GM21447 (cell line): Measurements from ENCODE around the gene MSH3.
"Not testable (repeated sequence)": the region's sequence is repeated elsewhere in the genome, so short reads cannot be mapped to it uniquely, and the experiment has no call there.

Source experiments
- ATAC-seq: cut with Tn5 transposase; IDR thresholded peaks from one replicate; pipeline ENCODE4 v1.9.1; 2021; ENCODE audit not compliant: unreplicated experiment

MSH3 gene

GRCh38 chr5:80705216-80705769 is 50.8 kb downstream of the MSH3 start:
- no peak for ATAC-seq

DNA sequence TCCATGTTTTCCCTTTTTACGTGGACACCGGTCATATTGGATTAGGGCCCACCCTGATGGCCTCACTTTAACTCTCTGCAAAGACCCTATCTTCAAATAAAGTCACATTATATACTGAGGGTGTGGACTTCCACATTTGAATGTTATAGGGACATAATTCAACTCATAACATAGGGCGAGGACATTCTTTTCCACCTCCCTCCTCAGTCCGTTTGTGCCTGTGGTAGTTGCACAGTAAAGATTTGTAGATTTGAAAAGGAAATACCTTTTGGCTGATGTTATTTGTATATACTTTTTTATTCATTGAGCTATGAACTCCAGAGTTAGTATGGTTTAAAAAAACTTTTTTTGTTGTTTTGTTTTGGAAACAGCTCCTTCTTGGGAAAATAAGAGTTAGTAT is 51.3 kb downstream of the MSH3 start:
- ATAC-seq, result no peak

GRCh38 chr5:80706835-80707447 is 52.5 kb downstream of the MSH3 start:
- ATAC-seq, result no peak

- ATAC-seq, result no peak
Observed at GRCh38 chr5:80707645-80708044, 53.2 kb downstream of the MSH3 start.

DNA sequence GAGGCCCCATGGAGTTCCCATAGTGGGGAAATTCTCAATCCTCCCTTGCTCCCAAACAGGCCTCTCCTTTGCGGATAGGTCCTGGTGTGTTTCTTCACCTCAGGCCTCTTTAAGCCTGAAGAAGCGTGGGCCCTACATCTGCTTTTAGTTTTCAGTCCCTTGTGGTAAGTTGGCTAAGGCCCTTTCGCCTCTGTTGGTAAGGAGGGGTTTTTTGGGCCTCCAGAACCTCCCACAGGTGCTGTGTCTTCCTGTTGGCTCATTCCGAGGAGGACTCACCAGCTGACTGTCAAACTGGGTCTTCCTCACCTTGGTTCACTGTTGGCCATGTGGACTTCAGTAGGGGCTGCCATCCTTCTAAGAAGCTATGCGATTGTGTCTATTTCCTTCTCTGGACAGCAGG is 56.8 kb downstream of the MSH3 start:
- no peak for ATAC-seq

DNA sequence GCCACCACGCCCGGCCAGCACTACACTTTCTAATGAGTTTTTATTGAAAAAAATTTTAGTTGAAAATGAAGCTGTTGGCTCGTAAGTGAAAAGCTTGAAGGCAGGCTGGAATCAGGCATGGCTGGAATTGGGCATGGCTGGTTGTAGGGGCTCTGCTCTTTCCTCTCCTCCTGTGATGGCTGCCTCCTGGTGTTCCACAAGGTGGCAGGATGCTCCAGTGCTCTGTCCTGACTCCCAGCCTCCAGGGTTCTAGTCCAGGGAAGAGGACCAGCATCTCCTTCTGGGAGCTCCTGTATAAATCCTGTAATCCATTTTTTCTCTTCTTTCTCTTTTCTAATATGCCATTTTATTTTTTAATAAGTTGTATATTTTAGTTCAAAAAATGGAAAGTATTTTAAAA is 57.5 kb downstream of the MSH3 start:
- ATAC-seq, result no peak

DNA sequence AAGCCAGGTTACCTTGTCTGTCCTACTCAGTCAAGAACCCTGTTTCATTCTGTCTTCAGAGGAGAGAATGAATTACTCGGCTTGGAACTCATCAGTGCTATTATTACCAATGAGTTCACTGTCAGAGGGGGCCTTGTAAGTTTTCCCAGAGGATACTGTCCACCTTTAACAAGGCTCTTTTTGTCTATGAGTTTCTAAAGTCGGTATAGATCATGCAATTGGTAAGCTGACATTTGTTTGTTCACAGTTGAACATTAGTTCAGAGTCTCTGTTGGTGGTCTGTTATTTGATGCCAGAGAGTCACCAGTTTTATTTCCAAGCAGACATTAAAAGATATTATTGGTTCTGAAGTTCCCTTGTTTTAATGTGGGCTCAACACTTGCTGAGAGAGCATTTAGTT is 58.5 kb downstream of the MSH3 start:
- ATAC-seq, result no peak

GRCh38 chr5:80713631-80714030 is 59.2 kb downstream of the MSH3 start:
- ATAC-seq, result no peak

DNA sequence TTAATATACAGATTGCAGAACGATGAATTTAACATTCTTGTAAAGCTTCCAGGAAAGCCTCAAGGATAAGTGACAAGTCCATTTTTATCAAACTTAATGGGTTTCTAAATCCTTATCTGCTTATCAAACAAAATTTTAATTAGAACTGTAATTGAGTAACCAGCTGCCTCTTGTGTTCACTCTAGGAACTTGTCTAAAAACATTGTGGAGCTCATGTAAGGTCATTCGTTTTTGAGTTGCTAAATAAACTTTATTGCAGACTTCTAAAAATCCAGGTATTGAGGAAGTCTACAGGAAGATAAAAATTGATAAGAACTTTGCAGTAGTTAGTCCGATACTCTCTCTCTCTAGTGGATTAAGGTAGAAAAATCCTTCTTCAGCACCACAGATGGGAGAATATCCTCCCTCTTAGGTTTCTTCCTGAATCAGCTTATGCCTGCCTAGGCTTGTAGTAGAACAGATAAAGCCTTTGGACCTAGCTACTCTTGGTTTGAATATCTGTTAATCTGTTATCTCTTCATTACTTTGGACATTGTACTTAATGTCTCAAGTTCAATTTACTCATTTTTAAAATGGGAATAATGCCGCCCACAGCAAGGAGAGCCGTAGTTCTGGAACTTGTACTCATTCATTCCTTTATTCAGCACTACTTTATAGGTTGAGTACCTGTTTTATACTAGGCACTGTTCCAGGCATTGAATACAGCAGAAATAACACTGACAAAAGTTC is 60.3 kb downstream of the MSH3 start:
- no peak for ATAC-seq

- ATAC-seq, result no peak
Observed at GRCh38 chr5:80715887-80716286, 61.4 kb downstream of the MSH3 start.

DNA sequence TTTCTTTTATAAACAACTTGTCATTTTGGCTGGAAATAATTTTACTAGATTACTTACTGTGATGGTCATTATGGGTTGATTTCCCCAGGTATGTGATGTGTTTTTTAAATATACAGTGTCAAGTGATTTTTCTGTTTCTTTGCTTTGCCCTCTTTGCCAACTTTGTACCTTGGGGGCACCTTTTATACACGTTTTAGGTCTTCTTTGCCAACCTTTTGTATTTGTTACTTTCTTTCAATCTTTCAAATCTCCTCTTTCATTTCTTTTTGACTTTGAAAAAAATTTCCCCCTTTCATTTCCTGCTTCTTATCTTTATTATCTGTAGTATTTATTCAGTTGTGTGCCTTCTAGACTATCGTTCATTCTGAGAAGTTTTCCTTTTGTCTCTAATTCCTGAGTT is 65.7 kb downstream of the MSH3 start:
- ATAC-seq, result no peak

- ATAC-seq, result no peak
Observed at GRCh38 chr5:80722916-80723315, 68.5 kb downstream of the MSH3 start.

- no peak for ATAC-seq
Observed at GRCh38 chr5:80725446-80725845, 71.0 kb downstream of the MSH3 start.

DNA sequence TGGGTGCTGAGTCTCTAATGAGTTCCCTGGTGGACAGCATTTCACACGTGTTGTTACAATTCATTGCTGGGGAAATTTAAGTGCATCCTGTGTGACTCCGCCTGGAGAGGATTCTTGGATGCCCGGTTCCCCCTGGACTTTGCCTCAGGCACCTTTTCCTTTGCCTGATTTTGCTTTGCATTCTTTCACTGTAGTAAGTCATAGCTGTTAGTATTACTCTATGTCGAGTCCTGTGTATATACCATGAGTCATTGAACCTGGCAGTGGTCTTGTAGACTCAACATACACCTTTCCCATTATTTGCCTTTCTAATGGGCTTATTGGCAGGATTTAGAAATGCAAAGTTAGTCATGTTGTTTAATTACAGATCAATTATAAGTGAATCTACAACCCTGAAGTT is 82.3 kb downstream of the MSH3 start:
- ATAC-seq, result no peak

- ATAC-seq, result no peak
Observed at GRCh38 chr5:80738466-80738865, 84.0 kb downstream of the MSH3 start.

GRCh38 chr5:80739057-80739456 is 84.6 kb downstream of the MSH3 start:
- ATAC-seq, result no peak

DNA sequence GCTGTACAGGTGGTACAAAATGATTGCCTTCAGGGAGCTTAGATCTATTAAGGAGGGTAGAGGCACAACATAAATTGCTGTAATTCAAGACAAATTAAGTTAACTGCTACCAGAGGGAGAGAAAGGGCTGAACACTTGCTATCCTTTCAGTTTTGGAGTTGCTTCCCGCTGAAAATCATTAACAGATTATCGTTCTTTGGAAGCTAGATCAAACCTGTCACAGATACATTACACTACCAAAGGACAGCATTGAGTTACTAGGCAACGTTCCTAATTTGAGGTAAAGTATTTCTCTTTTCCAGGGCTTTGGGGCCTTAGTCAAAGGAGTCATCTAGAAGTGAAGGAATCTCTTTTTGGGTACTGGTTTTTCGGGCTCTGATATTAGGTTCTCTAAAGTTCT is 85.0 kb downstream of the MSH3 start:
- ATAC-seq, result no peak

GRCh38 chr5:80739898-80740297 is 85.4 kb downstream of the MSH3 start:
- no peak for ATAC-seq

DNA sequence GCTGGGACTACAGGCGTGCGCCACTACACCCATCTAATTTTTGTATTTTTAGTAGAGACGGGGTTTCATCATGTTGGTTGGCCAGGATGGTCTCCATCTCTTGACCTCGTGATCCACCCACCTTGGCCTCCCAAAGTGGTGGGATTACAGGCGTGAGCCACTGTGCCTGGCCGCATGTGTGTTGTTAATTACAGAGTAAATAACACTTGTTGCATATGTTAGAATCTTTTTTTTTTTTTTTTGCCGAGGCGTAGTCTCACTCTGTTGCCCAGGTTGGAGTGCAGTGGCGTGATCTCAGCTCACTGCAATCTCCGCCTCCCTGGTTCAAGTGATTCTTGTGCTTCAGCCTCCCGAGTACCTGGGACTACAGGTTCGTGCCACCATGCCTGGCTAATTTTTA is 86.0 kb downstream of the MSH3 start:
- ATAC-seq, result not testable (repeated sequence)

DNA sequence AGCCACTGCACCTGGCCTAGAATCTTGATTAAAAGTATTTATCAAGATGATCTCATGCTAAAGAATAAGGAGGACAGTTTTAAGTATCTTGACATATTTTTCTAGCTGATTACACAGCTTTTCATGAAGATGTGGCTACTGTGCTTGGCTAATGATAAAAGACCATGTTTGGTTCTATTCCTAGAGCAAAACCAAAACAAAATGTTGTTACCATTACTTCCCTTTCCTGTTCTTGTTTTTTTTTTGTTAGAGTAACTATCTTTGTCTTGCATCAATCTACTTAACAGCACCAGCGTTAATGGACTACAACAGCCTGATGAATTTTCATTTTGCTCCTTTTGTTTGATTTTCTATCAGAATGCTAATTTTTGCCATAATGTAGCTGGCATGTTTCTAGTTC is 86.5 kb downstream of the MSH3 start:
- no peak for ATAC-seq

DNA sequence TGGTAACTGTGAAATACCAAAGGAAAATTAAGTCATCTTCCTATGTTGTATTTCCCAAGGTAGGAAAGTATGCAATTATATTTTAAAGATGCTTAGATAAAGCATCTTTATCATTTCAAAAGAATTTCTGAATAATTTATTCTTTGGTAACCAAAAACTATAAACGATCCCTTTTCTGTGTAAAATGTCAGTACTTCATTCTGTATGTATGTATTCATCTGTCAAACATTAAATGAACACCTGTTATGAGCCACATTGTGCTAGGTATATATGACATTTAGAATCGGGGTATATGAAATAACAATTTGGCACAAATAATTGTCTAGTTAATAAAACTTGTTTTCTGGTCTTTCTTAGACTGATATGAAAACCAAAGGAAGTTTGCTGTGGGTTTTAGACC is 89.7 kb downstream of the MSH3 start:
- ATAC-seq, result no peak

GRCh38 chr5:80745490-80745889 is 91.0 kb downstream of the MSH3 start:
- no peak for ATAC-seq

DNA sequence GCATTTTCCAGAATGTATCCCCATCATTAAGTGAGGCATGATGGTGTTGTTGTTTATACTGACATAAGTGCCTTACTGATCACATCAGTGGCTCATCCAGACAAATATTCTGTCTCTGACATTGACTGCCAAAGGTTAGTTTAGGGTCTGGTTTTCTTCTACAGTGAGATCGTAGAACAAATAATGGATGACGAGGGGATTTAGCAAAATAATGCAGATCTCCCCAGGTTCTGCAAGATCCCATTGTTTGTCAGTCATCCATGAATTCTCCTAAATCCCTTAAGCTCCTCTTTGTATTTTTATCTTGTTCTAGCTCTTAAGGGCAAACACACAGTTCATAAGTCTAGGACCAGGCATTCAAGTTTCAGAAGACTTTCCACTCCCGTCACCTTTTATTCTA is 93.5 kb downstream of the MSH3 start:
- ATAC-seq, result no peak
